ENCODE measurements around the gene TCF7L2. TPM values are rescaled to one million over a fixed set of nuclear protein-coding genes. Genes with fewer than 3 reads are reported as not detected.

Gene TCF7L2
- total RNA-seq, 4 donors from 2014 or later = 4.0 to 13.2 (median 6.4) TPM

DNA sequence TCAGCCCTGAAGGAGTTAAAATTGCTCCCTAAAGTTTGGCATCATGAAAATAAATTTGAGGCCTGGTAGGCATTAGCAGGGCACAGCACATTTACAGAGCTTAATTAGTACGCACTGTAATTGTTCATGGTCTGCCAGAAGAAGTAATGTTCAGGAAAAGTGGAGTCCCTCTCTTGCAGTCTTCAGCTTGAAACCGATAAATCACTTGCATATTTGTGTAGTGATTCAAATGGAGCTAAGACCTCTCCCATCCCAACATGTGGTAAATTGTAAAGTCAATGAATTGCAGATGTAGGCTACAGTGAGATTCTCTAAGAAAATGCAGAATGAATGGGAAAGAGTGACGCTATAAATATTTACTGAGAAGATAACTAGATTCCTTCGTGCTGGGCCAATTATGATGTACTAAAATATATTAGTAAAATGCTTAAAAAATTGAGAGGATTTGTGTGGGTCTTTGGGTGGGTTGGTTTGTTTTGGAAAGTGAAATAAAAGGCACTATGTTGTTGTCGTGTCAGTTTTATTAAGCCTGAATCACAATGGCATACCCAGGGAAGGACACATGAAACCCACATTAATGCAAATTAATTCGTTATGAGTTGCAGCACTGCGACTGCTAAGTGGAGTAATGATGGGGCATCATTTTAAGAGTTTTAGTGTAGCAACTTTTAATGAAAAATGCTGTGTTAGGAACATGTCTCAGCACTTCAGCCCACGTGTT, 8.4 kb downstream of the TCF7L2 start:
- Histone ChIP-seq H3K27me3 (no peaks in the 10 kb centered on the region), H3K4me1 (peaks cover 4 to 81% (median 27%) of the 10 kb centered on the region in 3 donors), H3K9me3 (no peaks in the 10 kb centered on the region), H3K27ac (no peak overlapping the region), H3K4me3 (no peak overlapping the region), H3K36me3 (peaks cover 0 to 22% (median 0%) of the 10 kb centered on the region in 3 donors)
- intact Hi-C loops (cut with DNase I) = no loop called here
- no peak for DNase-seq
- 70 to 77% methylated on average over 8 of the region's 8 CpGs for WGBS, 2 donors
- TF ChIP-seq POLR2A (IDR thresholded peaks at IDR 0.05) = no peak
- TF ChIP-seq, protein P1, sequence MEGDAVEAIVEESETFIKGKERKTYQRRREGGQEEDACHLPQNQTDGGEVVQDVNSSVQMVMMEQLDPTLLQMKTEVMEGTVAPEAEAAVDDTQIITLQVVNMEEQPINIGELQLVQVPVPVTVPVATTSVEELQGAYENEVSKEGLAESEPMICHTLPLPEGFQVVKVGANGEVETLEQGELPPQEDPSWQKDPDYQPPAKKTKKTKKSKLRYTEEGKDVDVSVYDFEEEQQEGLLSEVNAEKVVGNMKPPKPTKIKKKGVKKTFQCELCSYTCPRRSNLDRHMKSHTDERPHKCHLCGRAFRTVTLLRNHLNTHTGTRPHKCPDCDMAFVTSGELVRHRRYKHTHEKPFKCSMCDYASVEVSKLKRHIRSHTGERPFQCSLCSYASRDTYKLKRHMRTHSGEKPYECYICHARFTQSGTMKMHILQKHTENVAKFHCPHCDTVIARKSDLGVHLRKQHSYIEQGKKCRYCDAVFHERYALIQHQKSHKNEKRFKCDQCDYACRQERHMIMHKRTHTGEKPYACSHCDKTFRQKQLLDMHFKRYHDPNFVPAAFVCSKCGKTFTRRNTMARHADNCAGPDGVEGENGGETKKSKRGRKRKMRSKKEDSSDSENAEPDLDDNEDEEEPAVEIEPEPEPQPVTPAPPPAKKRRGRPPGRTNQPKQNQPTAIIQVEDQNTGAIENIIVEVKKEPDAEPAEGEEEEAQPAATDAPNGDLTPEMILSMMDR (IDR thresholded peaks at IDR 0.05) = no peak

DNA sequence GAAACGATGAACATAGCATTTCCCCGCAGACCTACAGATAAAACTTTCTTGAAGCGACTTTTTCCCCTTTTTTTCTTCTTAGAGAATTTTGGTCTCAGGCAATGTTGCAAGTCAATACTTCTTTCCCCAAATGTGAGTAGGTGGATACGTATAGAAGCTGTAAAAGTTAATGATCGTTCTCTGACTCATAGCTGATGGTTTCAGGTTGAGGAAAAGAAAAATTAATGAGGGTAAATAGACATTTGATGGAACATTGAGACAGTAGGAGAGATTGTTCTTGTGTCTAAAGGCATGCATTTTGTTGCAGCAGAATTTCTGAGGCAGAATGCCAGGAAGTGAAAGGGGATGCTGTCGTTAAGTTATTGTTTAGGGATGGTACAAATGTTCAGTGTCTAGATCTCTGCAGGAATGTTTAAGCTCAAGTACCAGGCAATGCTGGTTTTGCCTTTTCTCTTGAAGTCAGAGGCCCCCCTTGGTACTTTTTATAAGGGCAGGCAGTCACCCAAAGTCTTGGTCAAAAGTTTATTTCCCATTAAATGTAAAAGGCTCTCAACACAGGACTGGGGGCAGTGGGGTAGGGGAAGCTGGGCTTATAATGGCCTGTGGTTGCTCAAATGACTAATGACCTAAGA, 9.3 kb downstream of the TCF7L2 start:
- Histone ChIP-seq H3K4me1 (peaks cover 0 to 77% (median 27%) of the 10 kb centered on the region in 3 donors), H3K27ac (no peak overlapping the region), H3K4me3 (no peak overlapping the region), H3K36me3 (peaks cover 0 to 26% (median 0%) of the 10 kb centered on the region in 3 donors), H3K27me3 (no peaks in the 10 kb centered on the region), H3K9me3 (no peaks in the 10 kb centered on the region)
- intact Hi-C loops (cut with DNase I) = no loop called here
- WGBS, 2 donors = 54% methylated on average over 6 of the region's 6 CpGs
- DNase-seq = no peak
- no peak for TF ChIP-seq POLR2A (IDR thresholded peaks at IDR 0.05)
- TF ChIP-seq, protein P1 (IDR thresholded peaks at IDR 0.05) = no peak

DNA sequence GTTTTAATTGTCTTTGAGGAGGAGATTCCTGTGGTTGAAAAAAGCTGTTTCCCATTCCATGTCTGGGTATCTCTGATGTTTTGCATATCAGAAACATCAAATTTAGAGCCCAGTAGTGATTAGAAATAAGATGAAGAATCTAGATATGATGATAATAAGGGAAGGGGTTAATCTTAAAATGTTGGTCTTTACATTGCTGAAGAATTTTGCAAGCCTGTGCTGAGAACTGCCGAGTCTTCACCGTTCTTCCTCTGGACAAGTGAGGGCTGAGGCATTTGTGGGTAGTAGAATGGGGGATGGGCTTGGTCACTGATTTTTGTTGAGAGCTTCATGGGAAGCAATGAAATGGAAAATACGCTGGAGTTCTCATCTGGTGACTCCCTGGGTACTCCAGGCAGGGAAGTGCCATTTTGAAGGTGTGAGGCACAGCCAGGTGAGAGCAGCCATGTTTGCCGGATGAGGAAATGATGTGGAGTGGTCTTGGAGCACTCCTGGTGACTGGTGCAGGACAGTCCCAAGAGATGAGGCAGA, 10.2 kb downstream of the TCF7L2 start:
- no peak overlapping the region for H3K27ac ChIP-seq
- H3K4me3 ChIP-seq = no peak overlapping the region
- TF ChIP-seq POLR2A (IDR thresholded peaks at IDR 0.05) = no peak
- TF ChIP-seq, protein P1 (IDR thresholded peaks at IDR 0.05) = no peak
- 72 to 85% methylated on average over 4 of the region's 4 CpGs for WGBS, 2 donors
- H3K9me3 ChIP-seq = no peaks in the 10 kb centered on the region
- DNase-seq = no peak
- intact Hi-C loops (cut with DNase I) = no loop called here
- H3K4me1 ChIP-seq = peaks cover 0 to 74% (median 28%) of the 10 kb centered on the region in 3 donors
- peaks cover 0 to 26% (median 0%) of the 10 kb centered on the region in 3 donors for H3K36me3 ChIP-seq
- H3K27me3 ChIP-seq = no peaks in the 10 kb centered on the region

DNA sequence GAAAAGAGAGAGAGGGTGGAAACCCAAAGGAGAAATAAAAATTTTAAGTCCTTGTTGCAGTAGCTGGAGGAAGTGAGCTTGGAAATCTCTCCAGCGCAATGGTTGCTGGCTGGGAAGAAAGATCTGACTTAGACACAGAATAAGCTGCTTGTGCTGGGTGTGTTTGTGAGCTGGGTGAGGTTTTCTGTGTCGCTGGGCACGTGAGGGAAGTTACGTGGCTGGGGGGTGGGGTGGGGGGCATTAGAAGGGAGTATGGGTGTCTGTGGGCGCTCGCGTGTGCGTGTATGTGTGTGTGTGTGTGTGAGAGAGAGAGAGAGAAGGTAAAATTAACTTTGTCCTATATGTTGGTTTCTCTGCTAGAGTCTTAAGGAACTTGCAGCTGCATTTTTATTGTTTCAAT, 11.6 kb downstream of the TCF7L2 start:
- intact Hi-C loops (cut with DNase I) = no loop called here
- no peak for TF ChIP-seq POLR2A (IDR thresholded peaks at IDR 0.05)
- H3K9me3 ChIP-seq = no peaks in the 10 kb centered on the region
- no peak for DNase-seq
- peaks cover 0 to 28% (median 0%) of the 10 kb centered on the region in 3 donors for H3K36me3 ChIP-seq
- H3K4me3 ChIP-seq = no peak overlapping the region
- H3K27ac ChIP-seq = no peak overlapping the region
- WGBS, 2 donors = 59 to 78% methylated on average over 8 of the region's 8 CpGs
- H3K27me3 ChIP-seq = no peaks in the 10 kb centered on the region
- peaks cover 0 to 70% (median 21%) of the 10 kb centered on the region in 3 donors for H3K4me1 ChIP-seq

DNA sequence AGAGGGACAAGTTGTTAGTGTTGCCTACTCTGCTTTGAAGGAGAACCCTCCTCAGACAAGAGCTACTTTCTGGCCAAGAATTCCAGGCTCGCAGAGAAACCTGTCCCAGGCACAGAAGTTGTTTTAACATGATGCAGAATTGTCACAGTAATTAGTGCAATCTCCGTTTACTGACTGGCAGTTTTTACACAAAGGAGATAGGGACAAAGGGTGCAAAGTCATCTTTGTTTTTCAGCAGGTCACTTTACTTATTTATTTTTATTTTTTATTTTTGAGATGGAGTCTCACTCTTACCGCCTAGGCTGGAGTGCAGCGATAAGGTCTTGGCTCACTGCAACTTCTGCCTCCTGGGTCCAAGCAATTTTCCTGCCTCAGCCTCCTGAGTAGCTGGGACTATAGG, 12.3 kb downstream of the TCF7L2 start:
- no peak overlapping the region for H3K27ac ChIP-seq
- no peak overlapping the region for H3K4me3 ChIP-seq
- TF ChIP-seq POLR2A (IDR thresholded peaks at IDR 0.05) = no peak
- TF ChIP-seq, protein P1 (IDR thresholded peaks at IDR 0.05) = no peak
- peaks cover 0 to 62% (median 22%) of the 10 kb centered on the region in 3 donors for H3K4me1 ChIP-seq
- H3K27me3 ChIP-seq = no peaks in the 10 kb centered on the region
- DNase-seq = no peak
- H3K9me3 ChIP-seq = no peaks in the 10 kb centered on the region
- intact Hi-C loops (cut with DNase I) = no loop called here
- WGBS, 2 donors = 63 to 82% methylated on average over 4 of the region's 4 CpGs
- peaks cover 0 to 32% (median 0%) of the 10 kb centered on the region in 3 donors for H3K36me3 ChIP-seq
